ENCODE results near the gene ADAMTSL1. TPM values are rescaled to one million over a fixed set of nuclear protein-coding genes. Genes with fewer than 3 reads are reported as not detected.

The ADAMTSL1 gene
- total RNA-seq, 1 experiment from 2014 or later: 1.2 TPM

- no peaks in the 10 kb centered on the region for H3K36me3 Mint-ChIP-seq (ENCODE audit: insufficient read depth in 1 of 3, low read depth in 3 of 3)
- H3K9me3 ChIP-seq (ENCODE audit: control insufficient read depth, low read depth, low read length): no peaks in the 10 kb centered on the region
- H4K20me1 ChIP-seq (ENCODE audit: control insufficient read depth, insufficient read depth, insufficient read length): no peaks in the 10 kb centered on the region
- no peak overlapping the region for H3K4ac ChIP-seq (ENCODE audit: low read depth, low read length)
- no peak overlapping the region for H4K8ac ChIP-seq (replicated peaks; ENCODE audit: insufficient read length, low read depth, low read length)
- no peaks in the 10 kb centered on the region for H3K79me2 ChIP-seq (ENCODE audit: insufficient read depth, low read length)
- no peaks in the 10 kb centered on the region for H3K27me3 Mint-ChIP-seq (ENCODE audit: low read depth)
- no peak overlapping the region for H2BK120ac ChIP-seq (ENCODE audit: low read depth, low read length, poor library complexity, severe bottlenecking)
- no peaks in the 10 kb centered on the region for H3K9me3 Mint-ChIP-seq
- no peak overlapping the region for H4K5ac ChIP-seq (ENCODE audit: insufficient read length, low read depth, low read length)
- no peaks in the 10 kb centered on the region for H3K23me2 ChIP-seq (ENCODE audit: insufficient read length, low read depth, low read length, poor library complexity, severe bottlenecking)
- no peak overlapping the region for H3K14ac ChIP-seq (ENCODE audit: insufficient read depth, low read length)
- H3K27me3 ChIP-seq (ENCODE audit: insufficient read depth, low read length): no peaks in the 10 kb centered on the region
- H3K27ac ChIP-seq (ENCODE audit: insufficient read length, low read depth, low read length): no peak overlapping the region
- no peak for TF ChIP-seq CTCF (conservative IDR thresholded peaks at IDR 0.05)
- no peak overlapping the region for H2AK5ac ChIP-seq (ENCODE audit: insufficient read length, low read length)
- no peak overlapping the region for H3K23ac ChIP-seq (ENCODE audit: insufficient read length, low read depth, low read length)
- H3K4me2 ChIP-seq (ENCODE audit: insufficient read depth, insufficient read length, low read length): no peak overlapping the region
- no peak overlapping the region for H2BK15ac ChIP-seq (ENCODE audit: low read depth, low read length)
- no peaks in the 10 kb centered on the region for H3K4me1 Mint-ChIP-seq
- no peak overlapping the region for H2BK5ac ChIP-seq (ENCODE audit: insufficient read length, low read length)
- no peaks in the 10 kb centered on the region for H3K4me1 ChIP-seq (ENCODE audit: insufficient read depth, low read length)
- H4K91ac ChIP-seq (ENCODE audit: insufficient read length, low read depth, low read length): no peak overlapping the region
- no peak overlapping the region for H3K56ac ChIP-seq (ENCODE audit: insufficient read length, low read depth, low read length)
- no peak for DNase-seq
- no peak overlapping the region for H2BK12ac ChIP-seq (ENCODE audit: insufficient read length, low read depth, low read length)
- no peaks in the 10 kb centered on the region for H3K79me1 ChIP-seq (ENCODE audit: insufficient read depth, low read depth, low read length, poor library complexity, severe bottlenecking)
- H3K18ac ChIP-seq (ENCODE audit: insufficient read length, low read depth, low read length): no peak overlapping the region
- no CpG with 5 or more reads among the region's 3 CpGs for WGBS (ENCODE audit: extremely low coverage, insufficient read length, low lambda C conversion rate)
- H2AFZ ChIP-seq (ENCODE audit: low read length): no peak overlapping the region
- H3K9ac ChIP-seq (ENCODE audit: extremely low read depth, insufficient read length, low read length): no peak overlapping the region
- H3T11ph ChIP-seq (ENCODE audit: low read length): no peak overlapping the region
- H3K4me3 Mint-ChIP-seq: no peak overlapping the region
- no peak overlapping the region for H2BK20ac ChIP-seq (ENCODE audit: low read depth, low read length, poor library complexity, severe bottlenecking)
- H3K27ac Mint-ChIP-seq: no peak overlapping the region
These were observed 70.5 kb downstream of the ADAMTSL1 start for GRCh38 chr9:18544456-18544855.

Measured in H9 (cell line).